HepG2 (cell line): ENCODE results near the gene RERE. TPM values are rescaled to one million over a fixed set of nuclear protein-coding genes. Genes with fewer than 3 reads are reported as not detected.

Experiments used
- ATAC-seq: fragments of 200-7000 bp; cut with Tn5 transposase; 3 replicates; pipeline ENCODE4 v1.9.1; 2020; ENCODE audit warnings: mild to moderate bottlenecking, moderate library complexity
- BruUV-seq: library from RNA; stranded (reverse); fragments of 400-500 nt; replicated peaks from 2 replicates; lab custom pipeline; 2021; lab: Mats Ljungman, UMichigan
- CTCF ChIA-PET: fragments of 300-600 bp; formaldehyde crosslinking; extraction: SDS; loops from one replicate; lab custom pipeline; 2021; ENCODE audit warnings: low total read pairs, inconsistent platforms, low intra/inter-chr PET ratio; lab: Yijun Ruan, JAX
- POLR2A ChIA-PET: fragments of 350-600 bp; sonication (Branson Sonifier 250); formaldehyde crosslinking; loops from one replicate; lab custom pipeline; 2020; ENCODE audit warnings: antibody characterized with exemption, inconsistent platforms; lab: Yijun Ruan, JAX
- DNase-seq: peaks from one replicate; pipeline ENCODE4 v3.0.0-alpha.2; 2015; ENCODE audit warnings: low spot score
- FAIRE-seq: peaks from 3 replicates; lab custom pipeline; 2011; peaks lifted over from hg19 to GRCh38; lab: Jason Lieb, UNC
- H2AFZ ChIP-seq: one replicate; pipeline ENCODE4 v1.6.1; 2011; ENCODE audit warnings: low read length, inconsistent platforms
- H3K27ac ChIP-seq: fragments of 300-600 bp; 3 replicates; pipeline ENCODE4 v1.8.0; 2011; ENCODE audit warnings: mixed run types, mild to moderate bottlenecking, mixed read lengths, low read length, inconsistent platforms; ENCODE audit not compliant: insufficient read depth; ENCODE audit errors: extremely low read length
- H3K27me3 ChIP-seq, 2 experiments: fragments of 200-600 bp in 1 of 2; 2 replicates in 1 of 2; 3 replicates in 1 of 2; pipeline versions ENCODE4 v1.6.0 to v1.8.0; 2011; ENCODE audit warnings: low read length in 2 of 2, mild to moderate bottlenecking in 2 of 2, moderate library complexity in 2 of 2, inconsistent platforms in 1 of 2; ENCODE audit not compliant: insufficient read depth in 2 of 2, control insufficient read depth in 1 of 2
- H3K36me3 ChIP-seq, 2 experiments: fragments of 200-600 bp in 1 of 2; replicated peaks in 1 of 2; 2 replicates in 1 of 2; 3 replicates in 1 of 2; pipeline versions ENCODE4 v1.5.1 to v1.8.0; 2011; ENCODE audit warnings: low read length in 2 of 2, inconsistent platforms in 1 of 2; ENCODE audit not compliant: insufficient read depth in 2 of 2, control insufficient read depth in 1 of 2
- H3K4me1 ChIP-seq: 2 replicates; pipeline ENCODE4 v1.5.1; 2012; ENCODE audit warnings: low read length, inconsistent platforms; ENCODE audit not compliant: insufficient read depth
- H3K4me2 ChIP-seq: 2 replicates; pipeline ENCODE4 v1.6.0; 2011; ENCODE audit warnings: low read depth, low read length, inconsistent platforms
- H3K4me3 ChIP-seq, 3 experiments: fragments of 200-600 bp in 1 of 3; sonication (generic), shearing (Covaris generic) in 1 of 3; replicated peaks in 1 of 3; 2 replicates each; pipeline ENCODE4 v1.5.1; 2011 to 2016; ENCODE audit warnings: low read length in 3 of 3, inconsistent platforms in 2 of 3, low read depth in 2 of 3, mild to moderate bottlenecking in 2 of 3, control low read depth in 1 of 3, mixed read lengths in 1 of 3; ENCODE audit not compliant: insufficient read depth in 1 of 3
- H3K79me2 ChIP-seq: one replicate; pipeline ENCODE4 v1.6.1; 2011; ENCODE audit warnings: low read length, inconsistent platforms; ENCODE audit not compliant: insufficient read depth
- H3K9ac ChIP-seq: 2 replicates; pipeline ENCODE4 v1.6.0; 2011; ENCODE audit warnings: mild to moderate bottlenecking, low read depth, low read length, inconsistent platforms; ENCODE audit not compliant: insufficient read depth
- H3K9me3 ChIP-seq: 2 replicates; pipeline ENCODE4 v1.5.1; 2012; ENCODE audit warnings: mild to moderate bottlenecking, low read length
- H4K20me1 ChIP-seq: 2 replicates; pipeline ENCODE4 v1.6.0; 2011; ENCODE audit warnings: inconsistent platforms, mild to moderate bottlenecking, low read length, moderate library complexity; ENCODE audit not compliant: insufficient read depth
- AFF4 ChIP-seq: sonication (generic); formaldehyde crosslinking; IDR thresholded peaks from 2 replicates; pipeline ENCODE4 v1.4.0; 2020; ENCODE audit warnings: missing genetic modification reagents
- ARID5B ChIP-seq: IDR thresholded peaks from 2 replicates; pipeline ENCODE4 v1.4.0; 2020; ENCODE audit warnings: mild to moderate bottlenecking, missing genetic modification reagents
- E2F5 ChIP-seq: sonication (generic); formaldehyde crosslinking; conservative IDR thresholded peaks from 2 replicates; pipeline ENCODE4 v1.4.0; 2020; ENCODE audit warnings: missing genetic modification reagents
- HOXA9 ChIP-seq: sonication (generic); formaldehyde crosslinking; IDR thresholded peaks from 2 replicates; pipeline ENCODE4 v1.8.1; 2022; ENCODE audit warnings: missing genetic modification reagents, mild to moderate bottlenecking, moderate library complexity, borderline replicate concordance
- MTA1 ChIP-seq: sonication (generic); formaldehyde crosslinking; IDR thresholded peaks from 2 replicates; pipeline ENCODE4 v1.4.0; 2020; ENCODE audit warnings: missing genetic modification reagents, mild to moderate bottlenecking, borderline replicate concordance
- SUZ12 ChIP-seq: fragments of 150-350 bp; IDR thresholded peaks from 2 replicates; pipeline ENCODE4 v1.6.1; 2014; ENCODE audit warnings: low read depth, low read length
- ZMYM3 ChIP-seq: sonication (generic); formaldehyde crosslinking; IDR thresholded peaks from 2 replicates; pipeline ENCODE4 v1.5.1; 2020; ENCODE audit warnings: mild to moderate bottlenecking, missing genetic modification reagents
- ZNF770 ChIP-seq: sonication (generic); formaldehyde crosslinking; IDR thresholded peaks from 2 replicates; pipeline ENCODE4 v1.5.0; 2020; ENCODE audit warnings: mild to moderate bottlenecking, missing genetic modification reagents
- ZNF800 ChIP-seq: sonication (generic); formaldehyde crosslinking; IDR thresholded peaks from 2 replicates; pipeline ENCODE4 v1.4.0; 2020; ENCODE audit warnings: missing genetic modification reagents
- WGBS: methylation state at CpG from one replicate; pipeline ENCODE4 v1.1.6; 2017; ENCODE audit warnings: low lambda C conversion rate; 5-methylcytosine and 5-hydroxymethylcytosine counted together
- in situ Hi-C: cut with HindIII; loops from 2 replicates; pipeline ENCODE4 v1.10.0; 2017; ENCODE audit warnings: low pct_unique_long_range_greater_than_20kb; ENCODE audit not compliant: extremely low pct_ligation_motif_present
- intact Hi-C: fragments of 100-400 bp; cut with micrococcal nuclease; formaldehyde crosslinking; loops from one replicate; pipeline ENCODE4 v1.10.0; 2022; ENCODE audit not compliant: unreplicated experiment
- polyA plus RNA-seq, 8 experiments: library from polyadenylated mRNA; depleted of rRNA in 3 of 8; stranded (reverse) in 7 of 8; unstranded in 1 of 8; fragments of >200 nt; fragmentation: Illumina TruSeq in 4 of 8; extraction: Trizol in 4 of 8; gene quantifications; 2 replicates each; pipeline versions ENCODE4 v1.2.1 to v1.2.3, GENCODE V29; 2011 to 2016; ENCODE audit warnings: low read depth in 4 of 8, missing spikeins in 1 of 8, mixed read lengths in 1 of 8; ENCODE audit not compliant: insufficient read depth in 1 of 8
- total RNA-seq, 5 experiments: library from RNA; depleted of rRNA; stranded (reverse); fragments of >200 nt; fragmentation: Illumina TruSeq; extraction: Trizol; gene quantifications; 2 replicates each; pipeline ENCODE4 v1.2.3, GENCODE V29; 2016; ENCODE audit warnings: low read depth in 1 of 5

Gene RERE
- total and polyA plus RNA-seq, 2 of the 13 experiments (the other 11 are each of a cell fraction or from before 2014, with no cell fraction given), result 18.3 to 21.9 TPM

- peak; percentile 77 for TF ChIP-seq ZNF770 (CRISPR knock-in tag)
- no peak for TF ChIP-seq HOXA9 (CRISPR knock-in tag)
- TF ChIP-seq ZMYM3 (CRISPR knock-in tag), result peak; percentile 92
- no peak for TF ChIP-seq E2F5
These were observed 30.6 kb upstream of the RERE start (continued) for GRCh38 chr1:8847990-8848389.

- in situ Hi-C loops, result loop anchor here (25.0 kb wide), 1 partner anchor 284 kb away; no protein-coding TSS in a partner anchor
- no peak for TF ChIP-seq ZNF800 (CRISPR knock-in tag)
- TF ChIP-seq AFF4, result no peak
- TF ChIP-seq MTA1 (CRISPR knock-in tag), result no peak
- TF ChIP-seq SUZ12, result no peak
- 0 out of 2 replicates have a peak, but pooled peaks have one; percentile 16 for TF ChIP-seq ARID5B
These were observed 28.8 kb upstream of the RERE start for GRCh38 chr1:8846263-8846662.

More at GRCh38 chr1:8846263-8846662, 28.8 kb upstream of the RERE start:
- Histone ChIP-seq H3K9ac (no peak overlapping the region), H3K36me3 (no peaks in the 10 kb centered on the region), H3K4me3 (no peak overlapping the region), H3K4me1 (peaks cover 59% of the 10 kb centered on the region), H3K27ac (no peak overlapping the region), H4K20me1 (no peaks in the 10 kb centered on the region), H3K9me3 (no peaks in the 10 kb centered on the region), H2AFZ (no peak overlapping the region), H3K4me2 (peak overlapping the region; percentile 49; the same call in 1 of the 2 replicates), H3K27me3 (0 out of 5 replicates have a peak, but pooled peaks cover 0 to 3% of the 10 kb centered on the region in 2 experiments), H3K79me2 (no peaks in the 10 kb centered on the region)
- WGBS, result 17% methylated on average over 4 of the region's 4 CpGs
- POLR2A ChIA-PET, result interaction anchor here (0.9 kb wide), 1 partner anchor 23 kb away, joined by 3 read pairs; no protein-coding TSS in a partner anchor
- DNase-seq, result no peak
- no peak for FAIRE-seq
- intact Hi-C loops, result loop anchor here (5.0 kb wide), 1 partner anchor 284 kb away; no protein-coding TSS in a partner anchor
- ATAC-seq, result no peak
- CTCF ChIA-PET, result no interaction called here
- BruUV-seq, result no TSS peak
